Uterus (tissue), 4 donors: ENCODE results near the gene TTLL6. TPM values are rescaled to one million over a fixed set of nuclear protein-coding genes. Genes with fewer than 3 reads are reported as not detected.

Experiments used
- DNase-seq, 2 donors: peaks; one replicate each; pipeline ENCODE4 v3.0.0-alpha.2; 2019 to 2020
- H3K27ac ChIP-seq, 2 donors: fragments of 200-600 bp; sonication (generic); 1 replicate in 1 of 2; 2 replicates in 1 of 2; pipeline ENCODE4 v1.5.1; 2016 to 2018
- H3K27me3 ChIP-seq, 2 donors: fragments of 200-600 bp; sonication (generic); one replicate each; pipeline ENCODE4 v1.5.1; 2018 to 2019; ENCODE audit warnings: control low read depth in 1 of 2
- H3K36me3 ChIP-seq, 2 donors: fragments of 200-600 bp; sonication (generic); one replicate each; pipeline ENCODE4 v1.5.1; 2019; ENCODE audit warnings: control low read depth in 1 of 2
- H3K4me1 ChIP-seq, 2 donors: fragments of 200-600 bp; sonication (generic); one replicate each; pipeline ENCODE4 v1.5.1; 2018 to 2019; ENCODE audit warnings: control low read depth in 1 of 2
- H3K4me3 ChIP-seq, 2 donors: fragments of 200-600 bp; sonication (generic); 1 replicate in 1 of 2; 2 replicates in 1 of 2; pipeline ENCODE4 v1.5.1; 2018 to 2019; ENCODE audit warnings: mild to moderate bottlenecking in 1 of 2
- H3K9me3 ChIP-seq, 2 donors: fragments of 200-600 bp; sonication (generic); one replicate each; pipeline ENCODE4 v1.5.1; 2019; ENCODE audit warnings: control low read depth in 1 of 2
- CTCF ChIP-seq, 4 experiments: fragments of 200-600 bp in 2 of 4; fragments of 450-650 bp in 2 of 4; sonication (generic) in 2 of 4; IDR thresholded peaks; one replicate each; pipeline ENCODE4 v1.5.1; 2016 to 2019; ENCODE audit warnings: antibody characterized with exemption in 4 of 4, mild to moderate bottlenecking in 2 of 4, moderate library complexity in 1 of 4
- POLR2A ChIP-seq, 2 donors: fragments of 450-650 bp; IDR thresholded peaks; one replicate each; pipeline ENCODE4 v1.6.1; 2016; ENCODE audit warnings: antibody characterized with exemption in 2 of 2, mild to moderate bottlenecking in 1 of 2, moderate library complexity in 1 of 2
- intact Hi-C: fragments of 100-400 bp; cut with DNase I; formaldehyde crosslinking; loops from one replicate; pipeline ENCODE4 v1.15.1; 2023; ENCODE audit warnings: low total_unique reads
- total RNA-seq, 4 donors: library from RNA; depleted of rRNA in 3 of 4; stranded (reverse); fragments of >200 nt in 3 of 4; gene quantifications; one replicate each; pipeline versions ENCODE4 v1.1.0 to v1.2.4, GENCODE V29; 2014 to 2023
- donor health status: DM: yes; HTN: yes; CAD: no.

The TTLL6 gene
- under 1 TPM in 2 of 4 donors, not detected in 2; 0.41 to 0.91 TPM for total RNA-seq

DNA sequence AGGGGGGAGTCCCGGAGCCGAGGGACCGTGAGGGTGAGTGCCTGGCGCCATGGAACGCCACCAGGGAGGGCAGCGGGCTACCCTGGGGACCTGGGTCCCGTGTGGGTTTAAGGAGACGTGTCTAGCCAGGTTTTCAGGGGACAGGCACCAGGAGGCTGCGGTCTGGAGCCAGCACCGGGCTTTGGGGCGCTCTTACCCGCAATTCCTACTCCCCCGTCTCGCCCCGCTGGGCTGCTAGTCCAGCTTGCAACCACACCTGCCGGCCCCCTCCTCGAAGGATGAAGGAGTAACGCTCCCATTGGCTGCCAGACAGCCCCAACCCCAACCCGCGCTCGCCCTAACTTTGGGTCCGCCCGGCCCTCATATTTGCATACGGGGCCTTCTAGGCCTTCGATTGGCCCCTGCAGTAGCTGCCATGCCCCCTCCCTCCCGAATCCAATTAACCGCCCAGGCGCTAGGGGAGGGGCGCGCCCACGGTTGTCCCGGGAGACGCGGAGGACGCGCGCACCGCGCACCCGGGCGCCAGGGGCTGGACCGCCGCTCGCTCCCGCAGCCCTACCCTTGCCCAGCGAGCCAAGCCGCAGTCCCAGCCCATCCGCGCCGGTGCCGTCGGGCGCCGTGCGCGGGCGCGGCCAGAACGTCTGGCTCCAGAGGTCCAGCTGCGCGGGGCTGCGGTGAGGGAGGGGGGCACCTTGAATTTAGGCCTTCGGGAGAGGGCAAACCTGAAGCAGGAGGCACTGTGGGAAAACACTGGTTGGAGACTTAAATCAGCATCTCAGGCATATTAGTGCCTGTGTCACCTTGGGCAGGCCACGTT, at the start of gene TTLL6:
Gene TTLL6, minus strand, starts transcription at position 456 of the 817 bp plus-strand sequence. Its CDS starts 157 bp downstream, at position 299.
- Histone ChIP-seq H3K36me3 (no peaks in the 10 kb centered on the region), H3K9me3 (no peaks in the 10 kb centered on the region), H3K27me3 (no peaks in the 10 kb centered on the region), H3K4me1 (peaks cover 0 to 4% of the 10 kb centered on the region in 2 donors), H3K27ac (no peak within 1 kb of the TSS), H3K4me3 (peak within 1 kb of the TSS; percentile 15 to 36)
- TF ChIP-seq POLR2A (IDR thresholded peaks at IDR 0.05), result no peak
- no peak for TF ChIP-seq CTCF (IDR thresholded peaks at IDR 0.05)
- intact Hi-C loops, result loop anchor here (5.0 kb wide), 1 partner anchor 60 kb away; no protein-coding TSS in a partner anchor
- DNase-seq, result peak; percentile 74 to 80

- Histone ChIP-seq H3K4me3 (no peak overlapping the region), H3K36me3 (no peaks in the 10 kb centered on the region), H3K4me1 (no peaks in the 10 kb centered on the region), H3K9me3 (no peaks in the 10 kb centered on the region), H3K27me3 (no peaks in the 10 kb centered on the region), H3K27ac (no peak overlapping the region)
- no peak for TF ChIP-seq POLR2A (IDR thresholded peaks at IDR 0.05)
- no peak for TF ChIP-seq CTCF (IDR thresholded peaks at IDR 0.05)
- intact Hi-C loops, result no loop called here
- DNase-seq, result no peak
Measured at GRCh38 chr17:48860456-48860855, 43.4 kb upstream of the TTLL6 start.

DNA sequence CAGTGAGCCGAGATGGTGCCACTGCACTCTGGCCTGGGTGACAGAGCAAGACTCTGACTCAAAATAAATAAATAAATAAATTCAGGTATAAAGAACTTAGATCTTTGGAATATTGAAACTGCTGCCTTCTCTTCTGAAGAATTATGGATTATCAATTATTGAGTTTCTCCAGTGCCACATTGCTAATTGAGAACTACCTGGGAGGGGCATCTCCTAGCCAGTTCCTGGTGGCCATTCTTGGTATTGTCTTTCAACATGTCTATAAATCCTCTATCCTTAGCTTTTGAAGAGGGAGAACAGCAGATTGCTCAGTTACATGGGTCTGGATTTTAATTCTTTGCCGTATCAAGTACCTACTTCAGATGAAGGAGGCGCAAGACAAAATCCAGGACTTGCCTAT, 43.0 kb upstream of the TTLL6 start:
- H3K4me1 ChIP-seq, result no peaks in the 10 kb centered on the region
- H3K27ac ChIP-seq, result no peak overlapping the region
- intact Hi-C loops, result no loop called here
- H3K36me3 ChIP-seq, result no peaks in the 10 kb centered on the region
- no peaks in the 10 kb centered on the region for H3K9me3 ChIP-seq
- no peak overlapping the region for H3K4me3 ChIP-seq
- DNase-seq, result no peak
- no peak for TF ChIP-seq CTCF (IDR thresholded peaks at IDR 0.05)
- no peak for TF ChIP-seq POLR2A (IDR thresholded peaks at IDR 0.05)
- H3K27me3 ChIP-seq, result no peaks in the 10 kb centered on the region

- intact Hi-C loops, result no loop called here
- no peaks in the 10 kb centered on the region for H3K27me3 ChIP-seq
- H3K4me3 ChIP-seq, result no peak overlapping the region
- no peak for TF ChIP-seq CTCF (IDR thresholded peaks at IDR 0.05)
- TF ChIP-seq POLR2A (IDR thresholded peaks at IDR 0.05), result no peak
- no peaks in the 10 kb centered on the region for H3K4me1 ChIP-seq
- no peaks in the 10 kb centered on the region for H3K9me3 ChIP-seq
- no peaks in the 10 kb centered on the region for H3K36me3 ChIP-seq
- no peak for DNase-seq
- no peak overlapping the region for H3K27ac ChIP-seq
Measured at GRCh38 chr17:48856122-48856821, 39.2 kb upstream of the TTLL6 start.
